Medulla oblongata (tissue), 1 donor: ENCODE data around the gene MAGED2.
"Not testable (repeated sequence)": the region's sequence is repeated elsewhere in the genome, so short reads cannot be mapped to it uniquely, and the experiment has no call there.

Experiments used
- DNase-seq: peaks from one replicate; pipeline ENCODE4 v3.0.0-alpha.2; 2015; ENCODE audit errors: extremely low spot score

Gene MAGED2, protein sequence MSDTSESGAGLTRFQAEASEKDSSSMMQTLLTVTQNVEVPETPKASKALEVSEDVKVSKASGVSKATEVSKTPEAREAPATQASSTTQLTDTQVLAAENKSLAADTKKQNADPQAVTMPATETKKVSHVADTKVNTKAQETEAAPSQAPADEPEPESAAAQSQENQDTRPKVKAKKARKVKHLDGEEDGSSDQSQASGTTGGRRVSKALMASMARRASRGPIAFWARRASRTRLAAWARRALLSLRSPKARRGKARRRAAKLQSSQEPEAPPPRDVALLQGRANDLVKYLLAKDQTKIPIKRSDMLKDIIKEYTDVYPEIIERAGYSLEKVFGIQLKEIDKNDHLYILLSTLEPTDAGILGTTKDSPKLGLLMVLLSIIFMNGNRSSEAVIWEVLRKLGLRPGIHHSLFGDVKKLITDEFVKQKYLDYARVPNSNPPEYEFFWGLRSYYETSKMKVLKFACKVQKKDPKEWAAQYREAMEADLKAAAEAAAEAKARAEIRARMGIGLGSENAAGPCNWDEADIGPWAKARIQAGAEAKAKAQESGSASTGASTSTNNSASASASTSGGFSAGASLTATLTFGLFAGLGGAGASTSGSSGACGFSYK

GRCh38 chrX:54807524-54808108 lies at the start of gene MAGED2:
TSS of gene MAGED2 (plus strand) at chrX:54807745. CDS start at chrX:54809332, 1,587 bp downstream.
- peak; percentile 38 for DNase-seq

GRCh38 chrX:54758114-54759055 lies 49.2 kb upstream of the MAGED2 start:
- DNase-seq = no peak

DNA sequence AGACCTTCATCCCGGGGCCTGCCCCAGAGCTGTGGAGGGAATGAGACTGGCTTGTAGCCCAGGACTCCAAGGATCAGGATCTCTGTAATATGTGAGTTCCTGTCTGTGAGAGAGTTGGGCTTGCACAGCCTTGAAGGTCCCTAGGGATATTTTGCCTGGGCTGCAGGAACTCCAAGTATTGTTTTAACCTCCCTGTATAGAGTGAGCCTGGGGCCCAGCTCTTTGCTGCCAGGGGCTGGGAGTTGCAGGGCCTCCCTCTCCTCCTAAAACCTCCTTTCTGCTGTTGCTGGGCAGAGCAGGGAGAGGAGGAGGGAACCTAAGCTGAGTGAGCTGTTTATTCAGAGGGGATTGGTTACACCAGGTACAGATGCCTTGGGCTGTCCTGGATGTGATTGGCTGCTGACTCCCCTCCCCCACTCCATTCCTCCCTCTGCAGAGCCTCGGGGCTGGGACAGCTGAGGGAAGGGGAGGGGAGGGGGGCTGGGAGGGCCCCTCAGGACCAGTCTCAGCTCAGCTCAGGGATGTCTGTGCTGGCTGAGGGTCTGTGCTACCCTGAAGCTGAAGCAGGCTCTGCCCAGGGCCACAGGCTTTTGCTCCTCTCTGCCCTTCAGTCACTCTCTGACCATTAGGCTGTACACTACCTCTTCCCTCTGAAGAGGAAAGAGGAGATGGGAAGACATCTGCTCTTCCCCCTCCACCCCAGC lies 33.0 kb upstream of the MAGED2 start:
- DNase-seq = not testable (repeated sequence)

GRCh38 chrX:54776061-54776460 lies 31.5 kb upstream of the MAGED2 start:
- DNase-seq = no peak

GRCh38 chrX:54776987-54777672 lies 30.4 kb upstream of the MAGED2 start:
- no peak for DNase-seq

GRCh38 chrX:54785901-54786300 lies 21.6 kb upstream of the MAGED2 start:
- DNase-seq = no peak

GRCh38 chrX:54786967-54787366 lies 20.6 kb upstream of the MAGED2 start:
- DNase-seq = no peak

- DNase-seq = no peak
These were observed 19.1 kb upstream of the MAGED2 start for GRCh38 chrX:54788446-54788845.

- DNase-seq = not testable (repeated sequence)
These were observed 18.1 kb upstream of the MAGED2 start for GRCh38 chrX:54789405-54789804.

DNA sequence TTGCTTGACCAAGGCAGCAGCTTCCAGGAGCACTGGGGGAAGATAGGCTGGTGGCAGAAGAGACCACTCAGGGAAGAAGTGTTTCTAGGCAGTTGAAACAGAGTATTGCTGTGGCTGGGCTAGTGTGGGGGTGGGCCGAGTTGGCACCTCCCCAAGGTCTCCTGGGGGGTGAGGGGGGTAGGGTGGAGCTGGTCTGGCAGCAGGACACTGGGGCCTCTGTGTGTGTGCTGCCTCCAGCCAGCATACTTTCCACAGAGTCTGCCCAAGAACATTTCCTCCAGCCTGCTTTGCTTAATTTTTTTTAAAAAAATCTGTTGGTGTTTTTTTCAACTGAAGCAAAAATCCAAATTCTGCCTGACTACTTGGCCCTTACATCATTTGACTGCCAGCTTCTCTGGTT lies 13.5 kb upstream of the MAGED2 start:
- no peak for DNase-seq

- no peak for DNase-seq
These were observed 12.8 kb upstream of the MAGED2 start for GRCh38 chrX:54794795-54795194.

DNA sequence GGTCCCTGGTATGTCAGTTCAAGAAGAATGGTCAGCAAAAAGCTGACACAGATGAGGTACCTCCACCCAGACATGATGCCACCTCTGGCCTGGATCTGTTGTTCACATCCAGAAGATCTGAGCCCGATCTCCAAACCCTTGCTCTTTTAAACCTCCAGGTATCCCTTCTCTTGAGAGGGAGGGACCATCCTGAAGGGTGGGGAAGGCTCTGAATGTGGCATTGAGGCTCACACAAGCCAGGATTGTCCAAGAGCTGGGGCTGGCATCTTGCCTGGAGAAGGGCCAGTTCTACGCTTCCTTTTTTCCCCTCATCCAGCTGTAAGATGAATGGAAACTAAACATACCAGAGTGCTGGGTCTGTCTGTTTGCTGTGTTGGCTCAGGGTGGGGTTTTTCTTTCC lies 9.4 kb upstream of the MAGED2 start, which contains the start of gene ITIH6:
TSS of gene ITIH6 (minus strand) at position 119 of the 400 bp plus-strand sequence. CDS start at position 74, 45 bp downstream.
- no peak for DNase-seq

DNA sequence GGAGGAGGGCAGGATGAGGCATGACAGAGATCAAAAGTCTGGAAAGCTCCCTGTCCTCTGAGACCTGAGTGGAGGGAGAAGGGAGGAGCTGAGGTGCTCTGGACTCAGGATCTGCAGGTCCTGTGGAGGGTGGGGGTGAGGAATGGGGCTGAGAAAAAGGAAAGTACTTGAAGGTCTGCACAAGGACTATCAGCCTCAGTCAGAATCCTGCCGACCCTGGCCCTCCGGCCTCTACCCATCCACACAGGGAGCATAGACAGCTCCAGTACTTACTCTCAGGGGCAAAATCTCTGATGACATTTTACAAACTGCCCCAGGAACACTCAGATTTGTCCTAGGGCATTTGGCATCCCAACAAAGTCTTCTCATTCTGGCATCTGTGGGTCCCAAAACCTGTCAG lies 8.5 kb upstream of the MAGED2 start:
- no peak for DNase-seq

DNA sequence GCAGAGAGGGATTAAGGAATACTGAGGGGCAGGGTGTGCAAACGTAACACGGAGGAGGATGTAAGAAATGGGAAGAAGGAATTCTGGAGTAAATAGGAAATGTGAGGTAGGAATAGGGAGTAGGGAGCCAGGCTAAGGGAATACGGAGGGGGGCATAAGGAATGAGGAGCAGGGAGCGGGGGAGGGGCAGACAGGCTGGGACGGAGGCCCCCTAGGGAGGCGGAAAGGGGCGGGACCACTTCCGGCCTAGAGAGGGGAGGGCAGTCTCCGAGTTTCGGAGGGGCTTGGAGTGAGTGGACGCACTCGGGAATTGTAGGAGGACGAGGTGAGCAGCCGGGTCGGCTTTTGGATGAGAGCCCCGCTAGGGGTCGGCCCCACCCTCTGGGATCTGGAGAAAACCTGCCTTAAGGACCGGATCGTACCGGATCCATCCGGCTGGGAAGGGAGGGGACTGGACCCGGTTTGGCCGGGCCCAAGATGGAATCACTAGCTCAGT lies 612 bp downstream of the MAGED2 start:
- peak; percentile 76 for DNase-seq

DNA sequence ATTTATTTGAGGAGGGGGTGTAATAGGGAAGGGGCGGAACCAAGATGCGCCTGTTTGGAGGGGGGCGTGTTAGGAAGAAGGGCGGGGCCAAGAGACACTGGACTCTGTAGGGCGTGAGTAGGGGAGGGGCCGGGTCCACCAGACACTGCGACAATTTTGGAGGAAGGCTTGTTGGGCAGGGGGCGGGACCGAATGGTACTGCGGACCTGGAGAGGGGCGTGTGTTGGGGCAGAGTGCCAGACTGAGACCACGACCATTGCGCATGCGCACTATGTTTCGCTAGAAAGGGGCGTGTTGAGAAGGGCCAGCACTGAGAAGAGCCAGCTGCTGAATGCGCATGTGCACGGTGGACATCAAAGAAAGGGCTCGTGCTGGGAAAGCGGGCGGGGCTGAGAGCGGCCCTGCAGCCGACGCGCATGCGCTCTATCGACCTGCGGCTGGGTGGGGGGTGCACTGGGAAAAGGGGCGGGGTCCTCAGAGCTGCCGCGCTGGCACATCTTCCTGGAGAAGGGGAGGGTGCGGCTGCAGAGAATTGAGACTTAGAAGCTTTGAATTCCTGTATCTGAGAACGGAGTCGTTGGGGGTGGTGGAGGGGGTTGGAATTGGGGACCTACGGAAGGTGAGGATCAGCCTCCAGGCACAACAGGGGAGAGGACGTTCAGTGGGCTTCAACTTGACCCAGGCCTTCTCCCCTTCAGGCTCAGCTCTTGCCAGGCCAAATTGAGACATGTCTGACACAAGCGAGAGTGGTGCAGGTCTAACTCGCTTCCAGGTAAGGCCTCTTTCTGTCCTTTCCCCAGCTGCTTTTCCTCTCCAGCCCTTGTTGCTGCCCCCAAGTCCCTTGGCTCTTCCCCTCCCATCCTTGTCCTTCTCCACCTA lies 1.3 kb downstream of the MAGED2 start:
- DNase-seq = peak; percentile 93

- no peak for DNase-seq
These were observed 3.0 kb downstream of the MAGED2 start for GRCh38 chrX:54810532-54810931.

- DNase-seq = no peak
These were observed 3.8 kb downstream of the MAGED2 start for GRCh38 chrX:54811301-54811885.

- DNase-seq = no peak
These were observed 4.8 kb downstream of the MAGED2 start for GRCh38 chrX:54812306-54812705.
